Testis (tissue), 2 donors: Measurements from ENCODE around the gene CXCL13.
"Not testable (repeated sequence)": the region's sequence is repeated elsewhere in the genome, so short reads cannot be mapped to it uniquely, and the experiment has no call there.

Source experiments
- CTCF ChIP-seq, 3 experiments: fragments of 450-650 bp in 2 of 3; fragments of 200-600 bp in 1 of 3; sonication (generic) in 1 of 3; IDR thresholded peaks; one replicate each; pipeline ENCODE4 v1.5.1; 2016 to 2019; ENCODE audit warnings: antibody characterized with exemption in 3 of 3, mild to moderate bottlenecking in 2 of 3, moderate library complexity in 1 of 3
- POLR2A ChIP-seq: fragments of 450-650 bp; IDR thresholded peaks from one replicate; pipeline ENCODE4 v1.6.1; 2017; ENCODE audit warnings: antibody characterized with exemption, mild to moderate bottlenecking, moderate library complexity

GRCh38 chr4:77660318-77660717 is 54.7 kb downstream of the CXCL13 start:
- not testable (repeated sequence) for TF ChIP-seq POLR2A; CTCF (IDR thresholded peaks at IDR 0.05)
